ENCODE data around the gene DPP4.

GRCh38 chr2:162113088-162113775 is 39.2 kb upstream of the DPP4 start:
- TF ChIP-seq, protein P1, sequence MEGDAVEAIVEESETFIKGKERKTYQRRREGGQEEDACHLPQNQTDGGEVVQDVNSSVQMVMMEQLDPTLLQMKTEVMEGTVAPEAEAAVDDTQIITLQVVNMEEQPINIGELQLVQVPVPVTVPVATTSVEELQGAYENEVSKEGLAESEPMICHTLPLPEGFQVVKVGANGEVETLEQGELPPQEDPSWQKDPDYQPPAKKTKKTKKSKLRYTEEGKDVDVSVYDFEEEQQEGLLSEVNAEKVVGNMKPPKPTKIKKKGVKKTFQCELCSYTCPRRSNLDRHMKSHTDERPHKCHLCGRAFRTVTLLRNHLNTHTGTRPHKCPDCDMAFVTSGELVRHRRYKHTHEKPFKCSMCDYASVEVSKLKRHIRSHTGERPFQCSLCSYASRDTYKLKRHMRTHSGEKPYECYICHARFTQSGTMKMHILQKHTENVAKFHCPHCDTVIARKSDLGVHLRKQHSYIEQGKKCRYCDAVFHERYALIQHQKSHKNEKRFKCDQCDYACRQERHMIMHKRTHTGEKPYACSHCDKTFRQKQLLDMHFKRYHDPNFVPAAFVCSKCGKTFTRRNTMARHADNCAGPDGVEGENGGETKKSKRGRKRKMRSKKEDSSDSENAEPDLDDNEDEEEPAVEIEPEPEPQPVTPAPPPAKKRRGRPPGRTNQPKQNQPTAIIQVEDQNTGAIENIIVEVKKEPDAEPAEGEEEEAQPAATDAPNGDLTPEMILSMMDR (IDR thresholded peaks at IDR 0.05), result no peak
- TF ChIP-seq POLR2AphosphoS5 (IDR thresholded peaks at IDR 0.05) (no peak), POLR2A (IDR thresholded peaks at IDR 0.05) (no peak), EP300 (IDR thresholded peaks at IDR 0.05) (no peak)
